Measurements from ENCODE around the gene MARK3. TPM values are rescaled to one million over a fixed set of nuclear protein-coding genes. Genes with fewer than 3 reads are reported as not detected.
A peak's percentile ranks its signal among the peaks of the same experiment; 100 is the strongest.

MARK3 gene
- total RNA-seq, 1 experiment from 2014 or later: 78.0 TPM

GRCh38 chr14:103480595-103480994 lies 95.4 kb downstream of the MARK3 start:
- DNase-seq: no peak
- H3K9me3 Mint-ChIP-seq (ENCODE audit: unreplicated experiment): no peaks in the 10 kb centered on the region
- POLR2A ChIA-PET: no interaction called here
- H3K4me3 Mint-ChIP-seq (ENCODE audit: unreplicated experiment): no peak overlapping the region
- no peaks in the 10 kb centered on the region for H3K4me1 ChIP-seq
- no peak overlapping the region for H3K4me3 ChIP-seq (ENCODE audit: low read depth, low read length)
- CTCF ChIA-PET: no interaction called here
- H3K27me3 ChIP-seq (replicated peaks; ENCODE audit: control insufficient read depth, insufficient read depth, low read length): no peaks in the 10 kb centered on the region
- BruUV-seq (replicated peaks): TSS peak; percentile 21
- intact Hi-C loops (cut with micrococcal nuclease; ENCODE audit: unreplicated experiment): no loop called here
- TF ChIP-seq, protein P1, sequence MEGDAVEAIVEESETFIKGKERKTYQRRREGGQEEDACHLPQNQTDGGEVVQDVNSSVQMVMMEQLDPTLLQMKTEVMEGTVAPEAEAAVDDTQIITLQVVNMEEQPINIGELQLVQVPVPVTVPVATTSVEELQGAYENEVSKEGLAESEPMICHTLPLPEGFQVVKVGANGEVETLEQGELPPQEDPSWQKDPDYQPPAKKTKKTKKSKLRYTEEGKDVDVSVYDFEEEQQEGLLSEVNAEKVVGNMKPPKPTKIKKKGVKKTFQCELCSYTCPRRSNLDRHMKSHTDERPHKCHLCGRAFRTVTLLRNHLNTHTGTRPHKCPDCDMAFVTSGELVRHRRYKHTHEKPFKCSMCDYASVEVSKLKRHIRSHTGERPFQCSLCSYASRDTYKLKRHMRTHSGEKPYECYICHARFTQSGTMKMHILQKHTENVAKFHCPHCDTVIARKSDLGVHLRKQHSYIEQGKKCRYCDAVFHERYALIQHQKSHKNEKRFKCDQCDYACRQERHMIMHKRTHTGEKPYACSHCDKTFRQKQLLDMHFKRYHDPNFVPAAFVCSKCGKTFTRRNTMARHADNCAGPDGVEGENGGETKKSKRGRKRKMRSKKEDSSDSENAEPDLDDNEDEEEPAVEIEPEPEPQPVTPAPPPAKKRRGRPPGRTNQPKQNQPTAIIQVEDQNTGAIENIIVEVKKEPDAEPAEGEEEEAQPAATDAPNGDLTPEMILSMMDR (IDR thresholded peaks at IDR 0.05; ENCODE audit: insufficient read depth in 1 of 2, low read depth in 1 of 2, low read length in 1 of 2, severe bottlenecking in 1 of 2, unreplicated experiment in 1 of 2): no peak
- no peak overlapping the region for H3K27ac Mint-ChIP-seq (ENCODE audit: unreplicated experiment)
- H3K9me3 ChIP-seq: no peaks in the 10 kb centered on the region
- H3K36me3 ChIP-seq (ENCODE audit: control insufficient read depth, insufficient read depth, low read length): peaks cover 2% of the 10 kb centered on the region
- no peaks in the 10 kb centered on the region for H3K27me3 Mint-ChIP-seq (ENCODE audit: insufficient read depth, unreplicated experiment)
- peaks cover 64% of the 10 kb centered on the region for H3K36me3 Mint-ChIP-seq (ENCODE audit: insufficient read depth, unreplicated experiment)
- no peaks in the 10 kb centered on the region for H3K4me1 Mint-ChIP-seq (ENCODE audit: low read depth, unreplicated experiment)

GRCh38 chr14:103483600-103483999 lies 98.4 kb downstream of the MARK3 start:
- no peaks in the 10 kb centered on the region for H3K27me3 Mint-ChIP-seq (ENCODE audit: insufficient read depth, unreplicated experiment)
- CTCF ChIA-PET: no interaction called here

GRCh38 chr14:103485504-103485903 lies 100.3 kb downstream of the MARK3 start:
- Mint-ChIP-seq H3K27me3 (ENCODE audit: insufficient read depth, unreplicated experiment) (no peaks in the 10 kb centered on the region), H3K27ac (ENCODE audit: unreplicated experiment) (no peak overlapping the region), H3K4me3 (ENCODE audit: unreplicated experiment) (no peak overlapping the region), H3K9me3 (ENCODE audit: unreplicated experiment) (no peaks in the 10 kb centered on the region), H3K4me1 (ENCODE audit: low read depth, unreplicated experiment) (no peaks in the 10 kb centered on the region), H3K36me3 (ENCODE audit: insufficient read depth, unreplicated experiment) (peaks cover 52% of the 10 kb centered on the region)
- Histone ChIP-seq H3K4me1 (no peaks in the 10 kb centered on the region), H3K27me3 (replicated peaks; ENCODE audit: control insufficient read depth, insufficient read depth, low read length) (no peaks in the 10 kb centered on the region), H3K9me3 (no peaks in the 10 kb centered on the region), H3K36me3 (ENCODE audit: control insufficient read depth, insufficient read depth, low read length) (no peaks in the 10 kb centered on the region), H3K4me3 (ENCODE audit: low read depth, low read length) (no peak overlapping the region)
- TF ChIP-seq, protein P1 (IDR thresholded peaks at IDR 0.05; ENCODE audit: insufficient read depth in 1 of 2, low read depth in 1 of 2, low read length in 1 of 2, severe bottlenecking in 1 of 2, unreplicated experiment in 1 of 2): no peak
- ChIA-PET POLR2A (no interaction called here), CTCF (no interaction called here)
- no TSS peak for BruUV-seq (replicated peaks)
- DNase-seq: no peak
- intact Hi-C loops (cut with micrococcal nuclease; ENCODE audit: unreplicated experiment): no loop called here

More at GRCh38 chr14:103483600-103483999, 98.4 kb downstream of the MARK3 start:
- Mint-ChIP-seq H3K4me3 (ENCODE audit: unreplicated experiment) (no peak overlapping the region), H3K9me3 (ENCODE audit: unreplicated experiment) (no peaks in the 10 kb centered on the region), H3K27ac (ENCODE audit: unreplicated experiment) (no peak overlapping the region), H3K4me1 (ENCODE audit: low read depth, unreplicated experiment) (no peaks in the 10 kb centered on the region), H3K36me3 (ENCODE audit: insufficient read depth, unreplicated experiment) (peaks cover 50% of the 10 kb centered on the region)
- POLR2A ChIA-PET: no interaction called here
- Histone ChIP-seq H3K27me3 (replicated peaks; ENCODE audit: control insufficient read depth, insufficient read depth, low read length) (no peaks in the 10 kb centered on the region), H3K4me3 (ENCODE audit: low read depth, low read length) (no peak overlapping the region), H3K9me3 (no peaks in the 10 kb centered on the region), H3K4me1 (no peaks in the 10 kb centered on the region), H3K36me3 (ENCODE audit: control insufficient read depth, insufficient read depth, low read length) (no peaks in the 10 kb centered on the region)
- DNase-seq: no peak
- intact Hi-C loops (cut with micrococcal nuclease; ENCODE audit: unreplicated experiment): no loop called here
- no TSS peak for BruUV-seq (replicated peaks)
- TF ChIP-seq, protein P1 (IDR thresholded peaks at IDR 0.05; ENCODE audit: insufficient read depth in 1 of 2, low read depth in 1 of 2, low read length in 1 of 2, severe bottlenecking in 1 of 2, unreplicated experiment in 1 of 2): no peak

All from Caco-2 (cell line).